Measurements from ENCODE around the gene KIF5C.

The KIF5C gene

GRCh38 chr2:148924514-148925178, 49.6 kb downstream of the KIF5C start:
- DNase-seq (ENCODE audit: low read depth in 2 of 2): no peak

DNA sequence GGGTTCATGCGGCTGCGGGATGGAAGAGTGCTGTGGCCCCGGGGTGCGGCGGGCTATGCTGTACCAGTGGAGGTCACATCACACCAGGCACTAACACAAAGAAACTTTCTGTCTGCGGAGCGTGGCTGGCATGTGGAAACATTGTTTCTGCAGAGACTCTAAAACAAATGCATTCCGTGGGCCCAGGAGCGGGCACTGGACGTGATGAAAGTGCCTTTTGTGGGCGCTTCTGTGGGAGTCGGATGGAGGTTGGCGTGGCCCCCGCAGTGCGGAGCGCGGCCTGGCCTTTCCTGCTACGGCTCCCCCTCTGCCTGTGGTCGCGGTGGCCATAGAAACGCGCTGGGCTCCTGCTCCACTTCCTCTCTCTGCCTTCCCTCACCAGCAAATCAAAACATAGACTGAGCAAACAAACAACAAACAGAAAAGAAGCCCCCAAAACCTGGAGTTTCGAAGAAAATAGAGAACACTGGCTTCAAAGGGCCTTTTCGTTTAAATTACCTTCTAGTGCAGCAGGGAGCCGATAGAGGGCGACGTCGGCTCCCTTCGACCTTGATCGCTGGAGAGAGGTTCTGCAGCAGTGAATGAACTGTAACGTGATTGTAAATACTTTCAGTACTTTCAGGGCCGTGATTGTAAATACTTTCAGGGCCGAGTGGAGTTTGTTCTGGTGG, 51.4 kb downstream of the KIF5C start:
- no peak for DNase-seq (ENCODE audit: low read depth in 2 of 2)

GRCh38 chr2:148926981-148927401, 52.0 kb downstream of the KIF5C start:
- no peak for DNase-seq (ENCODE audit: low read depth in 2 of 2)

GRCh38 chr2:148928395-148928794, 53.4 kb downstream of the KIF5C start:
- no peak for DNase-seq (ENCODE audit: low read depth in 2 of 2)

- DNase-seq (ENCODE audit: low read depth in 2 of 2): peak; percentile 14 to 17
These were observed 55.2 kb downstream of the KIF5C start for GRCh38 chr2:148930046-148930775.

GRCh38 chr2:148932536-148932935, 57.5 kb downstream of the KIF5C start:
- no peak for DNase-seq (ENCODE audit: low read depth in 2 of 2)

GRCh38 chr2:148933456-148933855, 58.4 kb downstream of the KIF5C start:
- DNase-seq (ENCODE audit: low read depth in 2 of 2): no peak

DNA sequence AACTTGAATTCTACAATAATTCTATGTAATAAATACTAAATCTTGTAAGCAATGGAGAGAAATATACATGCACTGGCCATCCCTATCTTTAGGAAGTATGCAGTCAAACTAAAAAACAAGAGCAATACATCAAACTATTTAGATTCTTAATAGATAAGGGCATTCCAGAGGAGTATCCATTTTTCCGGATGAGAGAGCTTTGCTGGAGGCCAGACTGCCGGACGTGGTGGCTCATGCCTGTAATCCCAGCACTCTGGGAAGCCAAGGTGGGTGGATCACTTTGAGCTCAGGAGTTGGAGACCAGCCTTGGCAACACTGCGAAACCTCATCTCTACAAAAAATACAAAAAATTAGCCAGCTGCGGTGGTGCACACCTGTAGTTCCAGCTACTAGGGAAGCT, 60.8 kb downstream of the KIF5C start:
- no peak for DNase-seq (ENCODE audit: low read depth in 2 of 2)

GRCh38 chr2:148936857-148937450, 61.9 kb downstream of the KIF5C start:
- DNase-seq (ENCODE audit: low read depth in 2 of 2): no peak

DNA sequence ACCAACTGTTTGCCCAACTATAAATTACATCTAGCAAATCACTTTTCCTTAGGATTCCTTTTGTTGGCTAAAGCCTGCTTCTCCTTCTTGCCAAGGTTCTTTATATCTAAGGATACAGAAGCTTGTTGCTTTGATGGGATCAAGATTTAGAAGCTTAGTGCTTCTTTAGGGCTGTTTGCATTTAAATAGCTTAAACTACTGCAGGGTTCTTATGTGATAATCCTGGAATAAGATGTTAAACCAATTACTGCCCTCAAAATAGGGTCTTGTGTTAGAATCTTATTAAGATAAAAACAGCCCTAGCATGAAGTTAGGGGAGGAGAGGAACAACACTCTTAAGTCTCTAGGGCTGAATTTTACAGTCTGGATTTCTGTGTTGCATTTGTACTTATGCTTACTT, 64.2 kb downstream of the KIF5C start:
- no peak for DNase-seq (ENCODE audit: low read depth in 2 of 2)

DNA sequence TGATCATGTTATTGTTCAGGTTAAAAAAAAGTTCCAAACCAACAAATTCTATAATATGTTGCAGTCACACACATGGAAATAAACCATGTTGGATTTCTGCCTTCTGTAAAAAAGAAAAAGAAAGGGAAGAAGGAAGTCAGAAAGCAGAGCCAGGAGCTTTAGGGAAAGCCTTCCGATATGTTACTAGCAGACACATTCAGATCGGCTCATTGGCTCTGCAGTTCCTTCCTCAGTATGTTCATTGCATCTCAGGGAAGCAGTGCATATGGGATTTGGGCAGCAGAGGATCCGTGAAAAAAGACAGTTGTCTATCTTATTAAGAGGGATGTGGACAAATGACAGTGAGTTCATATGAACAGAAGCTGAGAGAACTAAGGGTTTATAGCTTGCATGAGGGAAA, 68.1 kb downstream of the KIF5C start:
- no peak for DNase-seq (ENCODE audit: low read depth in 2 of 2)

GRCh38 chr2:148944536-148944935, 69.5 kb downstream of the KIF5C start:
- no peak for DNase-seq (ENCODE audit: low read depth in 2 of 2)

DNA sequence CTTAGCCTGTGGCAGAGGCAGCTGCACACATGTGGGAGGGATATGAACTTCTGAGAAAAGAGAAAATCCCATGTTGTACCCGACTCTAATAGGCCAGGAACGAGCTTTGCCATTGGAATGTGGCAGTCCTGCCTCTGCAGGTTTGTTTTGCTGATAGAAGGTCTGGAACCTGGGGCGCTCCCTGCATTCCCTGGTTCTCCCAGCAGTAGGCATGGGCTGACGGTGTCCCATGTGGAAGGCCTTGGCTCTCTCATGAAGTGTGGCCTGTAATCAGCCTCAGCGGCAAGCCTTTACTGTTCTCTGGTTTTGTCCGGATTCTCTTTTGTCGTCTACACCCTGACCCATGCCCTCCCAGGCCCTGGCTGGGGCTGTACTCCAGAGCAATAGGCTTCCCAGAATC, 72.3 kb downstream of the KIF5C start:
- no peak for DNase-seq (ENCODE audit: low read depth in 2 of 2)

- no peak for DNase-seq (ENCODE audit: low read depth in 2 of 2)
These were observed 73.8 kb downstream of the KIF5C start for GRCh38 chr2:148948868-148949267.

DNA sequence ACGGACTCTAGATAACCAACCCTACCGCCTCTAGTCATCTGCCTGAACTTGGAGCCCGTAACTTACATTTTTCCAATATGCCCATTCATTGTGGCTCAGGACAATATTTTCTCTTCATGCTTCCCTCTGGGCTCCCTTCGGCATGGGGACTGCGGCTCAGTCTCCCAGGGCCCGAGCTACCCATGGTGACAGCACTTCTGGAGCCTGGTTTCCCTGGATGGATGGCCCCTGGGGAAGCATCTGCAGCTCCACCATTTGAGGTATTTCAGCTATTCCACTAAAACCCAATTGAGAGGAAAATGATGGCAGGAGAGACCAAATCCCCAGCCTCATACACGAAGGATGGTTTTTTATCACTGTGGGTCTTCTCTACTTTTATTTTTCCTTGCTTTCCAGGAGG, 74.3 kb downstream of the KIF5C start:
- DNase-seq (ENCODE audit: low read depth in 2 of 2): no peak

GRCh38 chr2:148952621-148953020, 77.6 kb downstream of the KIF5C start:
- DNase-seq (ENCODE audit: low read depth in 2 of 2): no peak

- no peak for DNase-seq (ENCODE audit: low read depth in 2 of 2)
These were observed 78.4 kb downstream of the KIF5C start for GRCh38 chr2:148953426-148953825.

DNA sequence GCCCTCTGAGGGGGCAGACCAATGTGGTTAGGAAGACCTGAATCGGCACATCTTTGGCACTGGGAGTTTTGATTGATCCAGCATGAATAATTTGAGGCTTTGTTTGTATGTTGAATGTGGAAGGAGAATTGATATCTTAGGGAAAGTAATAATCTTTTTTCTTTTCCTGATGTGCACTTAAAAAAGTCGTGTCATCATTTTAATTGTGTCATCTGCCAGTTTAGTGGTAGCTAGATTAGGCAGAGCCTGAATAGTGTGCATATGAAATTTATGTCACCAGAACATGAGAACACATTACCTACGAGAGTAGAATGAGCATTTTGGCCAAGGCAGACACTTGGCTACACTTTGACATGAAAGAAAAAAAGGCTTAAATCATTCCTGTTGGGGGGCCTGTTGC, 79.5 kb downstream of the KIF5C start:
- DNase-seq (ENCODE audit: low read depth in 2 of 2): no peak

DNA sequence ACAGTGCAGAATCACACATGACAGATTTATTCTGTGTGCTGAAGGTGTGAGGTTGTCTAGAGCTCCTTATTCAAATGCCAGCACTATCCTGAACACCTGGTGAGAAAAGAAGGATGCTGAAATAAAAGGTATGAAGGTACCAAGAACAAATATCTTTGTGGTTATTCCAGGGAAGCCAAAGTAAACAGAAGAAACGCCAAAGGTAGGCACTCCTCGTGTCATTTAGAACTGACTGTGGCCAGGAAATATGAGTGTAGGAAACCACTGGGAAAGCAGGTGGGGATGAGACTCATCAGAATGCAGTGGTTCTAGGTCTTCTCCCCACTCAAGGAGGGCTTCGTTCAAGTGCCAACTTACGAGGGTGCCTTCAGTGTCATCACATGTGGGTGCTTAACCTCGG, 80.8 kb downstream of the KIF5C start:
- no peak for DNase-seq (ENCODE audit: low read depth in 2 of 2)

DNA sequence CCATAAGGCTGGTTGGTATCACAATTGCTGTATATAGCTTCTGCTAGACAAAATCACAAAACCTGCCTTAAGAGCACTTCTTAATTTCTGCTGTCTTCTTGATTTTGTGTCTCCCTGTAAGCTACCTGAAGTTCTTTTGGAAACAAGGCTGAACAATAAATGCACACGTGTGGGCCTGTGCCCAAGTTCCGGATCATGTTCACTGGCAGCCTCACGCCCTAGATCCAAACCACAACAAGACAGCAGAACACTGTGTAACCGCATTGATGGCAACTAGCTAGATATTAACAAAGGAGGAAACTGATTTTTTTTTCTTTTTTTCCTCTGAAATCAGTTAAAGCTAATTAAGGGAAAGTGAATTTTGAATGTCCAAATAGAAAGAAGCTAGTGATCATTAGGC, 82.0 kb downstream of the KIF5C start:
- DNase-seq (ENCODE audit: low read depth in 2 of 2): no peak

- DNase-seq (ENCODE audit: low read depth in 2 of 2): no peak
These were observed 84.7 kb downstream of the KIF5C start for GRCh38 chr2:148959745-148960144.

- no peak for DNase-seq (ENCODE audit: low read depth in 2 of 2)
These were observed 85.5 kb downstream of the KIF5C start for GRCh38 chr2:148960483-148960882.

GRCh38 chr2:148963461-148963860, 88.4 kb downstream of the KIF5C start:
- DNase-seq (ENCODE audit: low read depth in 2 of 2): no peak

All from fibroblast of skin of left biceps (primary cell).